Measurements from ENCODE around the gene TMEM170B. TPM values are rescaled to one million over a fixed set of nuclear protein-coding genes. Genes with fewer than 3 reads are reported as not detected.

The TMEM170B gene
- total and polyA plus RNA-seq, 2 of the 8 experiments (the other 6 are each of a cell fraction or from before 2014, with no cell fraction given): 0.80 to 4.3 TPM

- Histone ChIP-seq H2BK12ac (ENCODE audit: low read depth, low read length) (no peak overlapping the region), H3K9ac (replicated peaks in 1 of 4; ENCODE audit: extremely low read depth in 1 of 4, low read depth in 3 of 4, low read length in 3 of 4) (no peak overlapping the region), H3K4ac (replicated peaks; ENCODE audit: insufficient read length, low read depth, low read length) (no peak overlapping the region), H3K23ac (ENCODE audit: insufficient read length) (no peak overlapping the region), H2AK5ac (ENCODE audit: low read depth, low read length) (no peak overlapping the region), H3K79me2 (ENCODE audit: control insufficient read depth in 1 of 2, insufficient read depth in 2 of 2, low read length in 2 of 2) (no peaks in the 10 kb centered on the region), H3K27me3 (replicated peaks in 1 of 4; ENCODE audit: control insufficient read depth in 3 of 4, extremely low read depth in 1 of 4, insufficient read depth in 3 of 4, low read length in 3 of 4) (no peaks in the 10 kb centered on the region), H3K4me1 (replicated peaks in 1 of 4; ENCODE audit: control insufficient read depth in 3 of 4, insufficient read depth in 4 of 4, low read length in 3 of 4) (no peaks in the 10 kb centered on the region), H3K9me3 (ENCODE audit: insufficient read depth in 2 of 2, low read depth in 1 of 2, low read length in 1 of 2) (0 out of 4 replicates have a peak, but pooled peaks cover 0 to 3% of the 10 kb centered on the region in 2 experiments), H2BK120ac (replicated peaks; ENCODE audit: low read depth, low read length) (no peak overlapping the region), H2BK20ac (ENCODE audit: low read length) (no peak overlapping the region), H3K14ac (ENCODE audit: insufficient read length) (no peak overlapping the region), H3K36me3 (ENCODE audit: control insufficient read depth in 2 of 4, insufficient read depth in 4 of 4, low read length in 3 of 4) (no peaks in the 10 kb centered on the region), H4K20me1 (replicated peaks in 1 of 2; ENCODE audit: control insufficient read depth in 1 of 2, insufficient read depth in 2 of 2, low read length in 2 of 2) (no peaks in the 10 kb centered on the region), H3K23me2 (ENCODE audit: low read depth, low read length) (no peaks in the 10 kb centered on the region), H3K4me2 (ENCODE audit: insufficient read depth in 1 of 2, low read depth in 2 of 2, low read length in 2 of 2) (no peak overlapping the region), H4K91ac (replicated peaks; ENCODE audit: insufficient read length, low read length) (no peak overlapping the region), H3K56ac (replicated peaks; ENCODE audit: insufficient read length, low read depth, low read length) (no peak overlapping the region), H3K79me1 (ENCODE audit: low read depth, low read length) (no peaks in the 10 kb centered on the region), H2AFZ (ENCODE audit: low read length) (no peak overlapping the region), H2BK5ac (ENCODE audit: low read depth, low read length) (no peak overlapping the region), H4K5ac (ENCODE audit: insufficient read length, low read depth, low read length) (no peak overlapping the region), H2BK15ac (ENCODE audit: low read length) (no peak overlapping the region), H3K27ac (ENCODE audit: low read depth, low read length) (no peak overlapping the region), H3K4me3 (ENCODE audit: extremely low read depth in 1 of 4, insufficient read depth in 2 of 4, low read depth in 3 of 4, low read length in 4 of 4) (no peak overlapping the region), H4K8ac (ENCODE audit: extremely low read depth, insufficient read depth, low read length) (no peak overlapping the region), H3K18ac (ENCODE audit: extremely low read depth, low read length) (no peak overlapping the region)
- CTCF ChIA-PET (ENCODE audit: partially characterized antibody): interaction anchor here (1.0 to 2.1 kb wide), 2 partner anchors 10 to 23 kb away, joined by 3 to 9 read pairs; no protein-coding TSS in a partner anchor
- POLR2A ChIA-PET (ENCODE audit: partially characterized antibody): no interaction called here
- DNase-seq (ENCODE audit: low read depth in 1 of 2, low spot score in 2 of 2): no peak
- FAIRE-seq: no peak
- no peak for TF ChIP-seq KDM5A (IDR thresholded peaks at IDR 0.05; ENCODE audit: low read length)
Observed at GRCh38 chr6:11628562-11628961, 91.0 kb downstream of the TMEM170B start.
